Esophagus muscularis mucosa (tissue), 4 donors: ENCODE measurements around the gene ALDH1L2. TPM values are rescaled to one million over a fixed set of nuclear protein-coding genes. Genes with fewer than 3 reads are reported as not detected.

ENCODE experiments used
- DNase-seq: peaks from one replicate; pipeline ENCODE4 v3.0.0-alpha.2; 2017; ENCODE audit errors: extremely low spot score
- H3K27ac ChIP-seq, 4 donors: fragments of 200-600 bp; sonication (generic); replicated peaks in 1 of 4; 1 replicate in 3 of 4; 2 replicates in 1 of 4; pipeline ENCODE4 v1.5.1; 2016 to 2019; ENCODE audit warnings: mild to moderate bottlenecking in 1 of 4
- H3K27me3 ChIP-seq, 4 donors: fragments of 200-600 bp; sonication (generic); one replicate each; pipeline versions ENCODE4 v1.5.1 to v1.6.0; 2016 to 2019
- H3K36me3 ChIP-seq, 4 donors: fragments of 200-600 bp; sonication (generic); one replicate each; pipeline ENCODE4 v1.5.1; 2016 to 2019
- H3K4me1 ChIP-seq, 4 donors: fragments of 200-600 bp; sonication (generic); one replicate each; pipeline ENCODE4 v1.5.1; 2016 to 2019
- H3K4me3 ChIP-seq, 4 donors: fragments of 200-600 bp; sonication (generic); 1 replicate in 2 of 4; 2 replicates in 2 of 4; pipeline ENCODE4 v1.5.1; 2016 to 2019; ENCODE audit warnings: mild to moderate bottlenecking in 4 of 4, moderate library complexity in 1 of 4
- H3K9me3 ChIP-seq, 4 donors: fragments of 200-600 bp; sonication (generic); 1 replicate in 3 of 4; 2 replicates in 1 of 4; pipeline ENCODE4 v1.5.1; 2016 to 2019
- EP300 ChIP-seq: sonication (generic); formaldehyde crosslinking; IDR thresholded peaks from one replicate; pipeline ENCODE4 v1.6.1; 2017; ENCODE audit warnings: antibody characterized with exemption
- POLR2A ChIP-seq: fragments of 450-650 bp; IDR thresholded peaks from one replicate; pipeline ENCODE4 v1.6.1; 2017; ENCODE audit warnings: antibody characterized with exemption, moderate library complexity, mild to moderate bottlenecking, low read depth
- POLR2AphosphoS5 ChIP-seq, 2 donors: sonication (generic); formaldehyde crosslinking; IDR thresholded peaks; one replicate each; pipeline ENCODE4 v1.6.1; 2017; ENCODE audit warnings: antibody characterized with exemption in 2 of 2
- WGBS: methylation state at CpG from one replicate; pipeline ENCODE4 v1.1.5; 2018; 5-methylcytosine and 5-hydroxymethylcytosine counted together
- intact Hi-C: fragments of 100-400 bp; cut with DNase I; formaldehyde crosslinking; loops from one replicate; pipeline ENCODE4 v1.15.1; 2023
- total RNA-seq, 4 donors: library from RNA; depleted of rRNA; stranded (reverse); fragments of >200 nt; gene quantifications; one replicate each; pipeline versions ENCODE4 v1.1.0 to v1.2.1, GENCODE V29; 2016
- TF ChIP-seq, protein P1 (sequence below), 3 experiments: fragments of 200-600 bp in 2 of 3; fragments of 450-650 bp in 1 of 3; sonication (generic) in 2 of 3; IDR thresholded peaks; one replicate each; pipeline ENCODE4 v1.5.1; 2017 to 2019; ENCODE audit warnings: antibody characterized with exemption in 3 of 3, mild to moderate bottlenecking in 2 of 3, moderate library complexity in 1 of 3

ALDH1L2 gene
- total RNA-seq, 4 donors from 2014 or later: 2.3 to 10.4 (median 5.2) TPM

DNA sequence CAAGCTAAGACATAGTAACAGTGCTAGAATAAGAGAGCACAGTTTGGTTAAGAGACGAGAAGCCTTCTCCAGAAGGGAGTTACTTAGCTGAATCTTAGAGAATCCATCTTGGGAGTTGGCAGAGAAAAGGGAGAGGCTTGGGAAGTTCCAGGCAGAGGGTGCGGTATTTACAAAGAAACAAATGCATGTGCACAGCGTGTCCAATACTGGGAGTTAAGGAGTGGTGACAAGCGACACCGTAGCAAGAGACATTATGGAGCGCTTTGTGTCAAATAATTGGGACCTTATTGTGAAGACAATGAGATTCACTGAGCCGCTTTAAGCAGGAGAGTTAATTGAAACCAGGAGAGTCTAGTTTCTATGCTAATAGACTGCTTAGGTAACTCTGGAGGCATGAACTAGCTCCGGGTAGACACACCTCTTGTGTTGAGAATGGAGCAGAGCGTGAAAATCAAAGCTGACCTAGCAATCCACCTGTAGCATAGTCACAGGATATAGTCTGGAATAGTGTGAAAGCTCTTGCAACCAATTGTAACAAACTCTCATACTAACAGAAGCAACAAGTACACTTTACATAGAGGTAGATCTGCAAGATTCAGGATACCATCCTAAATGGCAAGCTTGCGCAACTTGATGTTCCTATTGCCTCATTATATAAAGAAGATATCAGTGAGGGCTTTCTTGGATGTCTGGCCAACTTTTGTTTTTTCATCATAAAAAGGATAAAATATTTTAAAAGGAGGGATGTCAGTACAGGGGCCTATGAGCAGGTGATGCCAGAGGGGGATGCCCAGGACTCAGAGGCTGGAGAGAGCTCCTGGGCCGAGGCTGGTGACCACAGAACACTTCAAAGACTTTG is 5.3 kb downstream of the ALDH1L2 start:
- H3K9me3 ChIP-seq: no peaks in the 10 kb centered on the region
- H3K4me1 ChIP-seq: peaks cover 7 to 17% (median 12%) of the 10 kb centered on the region in 4 donors
- TF ChIP-seq POLR2A (no peak), EP300 (no peak), POLR2AphosphoS5 (IDR thresholded peaks at IDR 0.05) (no peak)
- TF ChIP-seq, protein P1, sequence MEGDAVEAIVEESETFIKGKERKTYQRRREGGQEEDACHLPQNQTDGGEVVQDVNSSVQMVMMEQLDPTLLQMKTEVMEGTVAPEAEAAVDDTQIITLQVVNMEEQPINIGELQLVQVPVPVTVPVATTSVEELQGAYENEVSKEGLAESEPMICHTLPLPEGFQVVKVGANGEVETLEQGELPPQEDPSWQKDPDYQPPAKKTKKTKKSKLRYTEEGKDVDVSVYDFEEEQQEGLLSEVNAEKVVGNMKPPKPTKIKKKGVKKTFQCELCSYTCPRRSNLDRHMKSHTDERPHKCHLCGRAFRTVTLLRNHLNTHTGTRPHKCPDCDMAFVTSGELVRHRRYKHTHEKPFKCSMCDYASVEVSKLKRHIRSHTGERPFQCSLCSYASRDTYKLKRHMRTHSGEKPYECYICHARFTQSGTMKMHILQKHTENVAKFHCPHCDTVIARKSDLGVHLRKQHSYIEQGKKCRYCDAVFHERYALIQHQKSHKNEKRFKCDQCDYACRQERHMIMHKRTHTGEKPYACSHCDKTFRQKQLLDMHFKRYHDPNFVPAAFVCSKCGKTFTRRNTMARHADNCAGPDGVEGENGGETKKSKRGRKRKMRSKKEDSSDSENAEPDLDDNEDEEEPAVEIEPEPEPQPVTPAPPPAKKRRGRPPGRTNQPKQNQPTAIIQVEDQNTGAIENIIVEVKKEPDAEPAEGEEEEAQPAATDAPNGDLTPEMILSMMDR (IDR thresholded peaks at IDR 0.05): no peak
- H3K36me3 ChIP-seq: no peaks in the 10 kb centered on the region
- no peak for DNase-seq
- no peaks in the 10 kb centered on the region for H3K27me3 ChIP-seq
- WGBS: 88% methylated on average over 11 of the region's 11 CpGs
- H3K27ac ChIP-seq: no peak overlapping the region
- no peak overlapping the region for H3K4me3 ChIP-seq
- intact Hi-C loops: no loop called here

DNA sequence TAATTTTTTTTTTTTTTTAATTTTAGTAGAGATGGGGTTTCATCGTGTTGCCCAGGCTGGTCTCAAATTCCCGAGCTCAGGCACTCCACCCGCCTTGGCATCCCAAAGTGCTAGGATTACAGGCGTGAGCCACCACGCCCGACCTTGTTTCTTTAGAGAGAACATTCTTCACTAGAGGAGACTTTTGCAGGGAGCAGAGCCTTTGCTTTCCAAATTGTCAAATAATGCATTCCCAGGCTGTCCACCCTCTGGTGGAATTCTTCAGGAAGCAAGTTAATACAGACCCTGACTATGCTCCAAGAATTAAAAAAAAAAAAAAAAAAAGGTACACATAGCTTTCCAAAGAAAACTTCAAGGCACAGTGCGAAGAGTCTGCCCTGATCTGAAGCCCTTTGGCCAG is 6.8 kb downstream of the ALDH1L2 start:
- H3K4me1 ChIP-seq: peaks cover 0 to 2% (median 0%) of the 10 kb centered on the region in 4 donors
- no peak overlapping the region for H3K4me3 ChIP-seq
- H3K27ac ChIP-seq: no peak overlapping the region
- H3K9me3 ChIP-seq: no peaks in the 10 kb centered on the region
- no peak for DNase-seq
- TF ChIP-seq POLR2A (no peak), POLR2AphosphoS5 (IDR thresholded peaks at IDR 0.05) (no peak), EP300 (no peak)
- TF ChIP-seq, protein P1 (IDR thresholded peaks at IDR 0.05): no peak
- H3K36me3 ChIP-seq: peaks cover 0 to 6% (median 0%) of the 10 kb centered on the region in 4 donors
- intact Hi-C loops: no loop called here
- WGBS: 83% methylated on average over 7 of the region's 7 CpGs
- H3K27me3 ChIP-seq: no peaks in the 10 kb centered on the region

DNA sequence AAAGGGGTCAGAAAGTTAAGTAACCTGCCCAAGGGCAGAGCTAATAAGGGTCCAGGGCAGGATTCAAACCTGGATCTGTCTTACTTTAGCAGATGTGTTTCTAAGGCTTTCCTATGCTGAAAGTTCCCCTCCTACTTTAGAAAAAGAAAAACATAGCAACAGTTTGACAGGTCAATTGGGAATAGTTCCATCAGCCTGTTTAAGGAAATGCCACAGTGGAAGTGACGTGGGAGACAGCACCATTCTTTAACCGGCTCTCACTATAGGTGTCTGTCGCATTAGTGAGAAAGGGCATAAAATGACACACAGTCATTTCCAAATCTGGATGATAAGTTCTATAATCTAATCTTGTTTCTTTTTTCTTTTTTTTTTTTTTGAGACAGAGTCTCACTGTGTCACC is 7.3 kb downstream of the ALDH1L2 start:
- Histone ChIP-seq H3K9me3 (no peaks in the 10 kb centered on the region), H3K27ac (no peak overlapping the region), H3K4me1 (no peaks in the 10 kb centered on the region), H3K4me3 (no peak overlapping the region), H3K36me3 (peaks cover 0 to 6% (median 0%) of the 10 kb centered on the region in 4 donors), H3K27me3 (no peaks in the 10 kb centered on the region)
- intact Hi-C loops: no loop called here
- no peak for DNase-seq
- TF ChIP-seq, protein P1 (IDR thresholded peaks at IDR 0.05): no peak
- TF ChIP-seq POLR2A: no peak
- no peak for TF ChIP-seq EP300
- no peak for TF ChIP-seq POLR2AphosphoS5 (IDR thresholded peaks at IDR 0.05)
- 91% methylated on average over 3 of the region's 3 CpGs for WGBS

DNA sequence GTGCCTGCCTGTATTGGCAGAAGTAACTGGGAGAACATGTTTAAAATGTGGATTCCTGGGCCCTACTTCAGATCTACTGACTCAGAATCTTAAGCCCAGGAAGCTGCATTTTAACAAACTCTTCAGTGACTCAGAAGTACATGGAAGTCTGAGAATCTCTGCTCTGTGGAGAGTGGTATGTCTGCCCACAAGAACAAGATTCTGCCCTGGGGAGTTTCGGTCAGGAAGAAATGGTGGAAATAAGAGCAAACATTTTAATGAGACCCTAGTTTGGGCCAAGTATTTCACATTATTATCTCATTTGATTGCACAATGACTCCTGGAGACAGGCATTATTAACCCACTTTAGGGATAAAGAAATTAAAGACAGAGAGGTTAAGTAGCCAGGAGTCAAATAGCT is 8.2 kb downstream of the ALDH1L2 start:
- Histone ChIP-seq H3K9me3 (no peaks in the 10 kb centered on the region), H3K4me3 (no peak overlapping the region), H3K27me3 (no peaks in the 10 kb centered on the region), H3K36me3 (peaks cover 0 to 6% (median 0%) of the 10 kb centered on the region in 4 donors), H3K27ac (no peak overlapping the region), H3K4me1 (no peaks in the 10 kb centered on the region)
- WGBS: 78% methylated on average over 1 of the region's 1 CpG
- TF ChIP-seq EP300: no peak
- intact Hi-C loops: no loop called here
- no peak for DNase-seq

DNA sequence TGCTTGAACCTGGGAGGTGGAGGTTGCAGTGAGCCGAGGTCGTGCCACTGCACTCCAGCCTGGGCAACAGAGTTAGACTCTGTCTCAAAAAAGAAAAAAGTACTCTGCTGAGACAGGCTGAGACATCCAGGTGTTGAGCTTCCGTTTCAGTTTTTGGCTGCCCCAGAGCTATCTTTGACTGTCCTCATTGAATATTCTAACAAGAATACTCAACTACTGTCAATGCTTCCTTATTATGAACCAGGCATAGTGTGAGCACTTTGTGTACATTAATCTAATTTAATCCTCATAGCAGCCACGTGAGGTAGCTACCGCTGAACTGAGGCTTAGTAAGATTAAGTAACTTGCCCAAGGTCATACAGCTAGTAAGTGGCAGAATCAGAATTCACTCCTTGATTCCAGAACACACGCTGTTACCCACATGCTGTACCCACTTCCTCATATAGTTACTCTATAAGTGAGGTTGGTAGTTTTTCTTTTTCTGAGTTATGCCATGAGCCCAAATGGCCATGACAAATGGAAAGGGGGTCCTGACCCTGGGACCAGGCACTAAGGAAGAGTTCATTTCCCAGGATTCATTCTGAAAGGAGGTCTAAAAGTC is 11.3 kb downstream of the ALDH1L2 start:
- Histone ChIP-seq H3K27ac (no peak overlapping the region), H3K36me3 (peaks cover 0 to 19% (median 0%) of the 10 kb centered on the region in 4 donors), H3K4me3 (no peak overlapping the region), H3K9me3 (no peaks in the 10 kb centered on the region), H3K4me1 (no peaks in the 10 kb centered on the region), H3K27me3 (no peaks in the 10 kb centered on the region)
- DNase-seq: no peak
- whole genome bisulfite sequencing: 92% methylated on average over 6 of the region's 6 CpGs
- intact Hi-C loops: no loop called here
- TF ChIP-seq POLR2AphosphoS5 (IDR thresholded peaks at IDR 0.05) (no peak), POLR2A (no peak), EP300 (no peak)
- TF ChIP-seq, protein P1 (IDR thresholded peaks at IDR 0.05): no peak
